ENCODE measurements around the gene PNPLA2. TPM values are rescaled to one million over a fixed set of nuclear protein-coding genes. Genes with fewer than 3 reads are reported as not detected.

Gene PNPLA2
- total and polyA plus RNA-seq, 2 of the 8 experiments (the other 6 are each of a cell fraction or from before 2014, with no cell fraction given) = 30.9 to 62.1 TPM

GRCh38 chr11:836274-836673, 17.6 kb downstream of the PNPLA2 start:
- no peak overlapping the region for H3K18ac ChIP-seq (ENCODE audit: extremely low read depth, low read length)
- H3K4ac ChIP-seq (replicated peaks; ENCODE audit: insufficient read length, low read depth, low read length) = no peak overlapping the region
- peaks cover 3 to 11% (median 11%) of the 10 kb centered on the region in 4 experiments; a peak in 6 of 7 replicates for H3K27me3 ChIP-seq (replicated peaks in 1 of 4; ENCODE audit: control insufficient read depth in 3 of 4, extremely low read depth in 1 of 4, insufficient read depth in 3 of 4, low read length in 3 of 4)
- no peak overlapping the region for H3K4me3 ChIP-seq (ENCODE audit: extremely low read depth in 1 of 4, insufficient read depth in 2 of 4, low read depth in 3 of 4, low read length in 4 of 4)
- no peak overlapping the region for H2BK5ac ChIP-seq (ENCODE audit: low read depth, low read length)
- no peak overlapping the region for H3K4me2 ChIP-seq (ENCODE audit: insufficient read depth in 1 of 2, low read depth in 2 of 2, low read length in 2 of 2)
- FAIRE-seq = no peak
- H3K23ac ChIP-seq (ENCODE audit: insufficient read length) = no peak overlapping the region
- no peak overlapping the region for H3K27ac ChIP-seq (ENCODE audit: low read depth, low read length)
- no peak overlapping the region for H2AFZ ChIP-seq (ENCODE audit: low read length)
- no peak overlapping the region for H3K9ac ChIP-seq (replicated peaks in 1 of 4; ENCODE audit: extremely low read depth in 1 of 4, low read depth in 3 of 4, low read length in 3 of 4)
- no peak for TF ChIP-seq HDAC6 (IDR thresholded peaks at IDR 0.05; ENCODE audit: low read depth, low read length)
- no peak for TF ChIP-seq GABPA (IDR thresholded peaks at IDR 0.05; ENCODE audit: borderline replicate concordance, insufficient read depth, low read length)
- no peak for TF ChIP-seq SP1 (IDR thresholded peaks at IDR 0.05; ENCODE audit: low read depth, low read length)
- no peak for TF ChIP-seq CHD2 (IDR thresholded peaks at IDR 0.05; ENCODE audit: low read length)
- no peak for TF ChIP-seq SAP30 (IDR thresholded peaks at IDR 0.05; ENCODE audit: insufficient read depth, insufficient replicate concordance, low read length)
- POLR2A ChIA-PET (ENCODE audit: partially characterized antibody) = interaction anchor here (0.9 to 53.0 kb wide), 4 partner anchors 6 to 59 kb away, joined by 4 to 1917 read pairs (median 1076); partner anchors contain the start of genes CD151, CEND1, CRACR2B and GATD1
- H3K79me2 ChIP-seq (ENCODE audit: control insufficient read depth in 1 of 2, insufficient read depth in 2 of 2, low read length in 2 of 2) = peaks cover 0 to 7% of the 10 kb centered on the region in 2 experiments; a peak in 2 of 4 replicates
- no peak overlapping the region for H3K14ac ChIP-seq (ENCODE audit: insufficient read length)
- CTCF ChIA-PET (ENCODE audit: partially characterized antibody) = interaction anchor here (1.1 to 2.9 kb wide), 3 partner anchors 12 to 62 kb away, joined by 3 to 10 read pairs (median 5); no protein-coding TSS in a partner anchor
- H2AK5ac ChIP-seq (ENCODE audit: low read depth, low read length) = no peak overlapping the region
- H2BK20ac ChIP-seq (ENCODE audit: low read length) = no peak overlapping the region
- 95% methylated on average over 13 of the region's 14 CpGs; no CpG with 5 or more reads in 1 of the 2 experiments for WGBS, 2 experiments (ENCODE audit: extremely low coverage in 1 of 2, insufficient coverage in 1 of 2, insufficient read length in 1 of 2, insufficient replicate concordance in 2 of 2, low coverage in 1 of 2, low lambda C conversion rate in 2 of 2, missing lambda C conversion rate in 1 of 2)
- no peak overlapping the region for H4K91ac ChIP-seq (replicated peaks; ENCODE audit: insufficient read length, low read length)
- H3K4me1 ChIP-seq (replicated peaks in 1 of 4; ENCODE audit: control insufficient read depth in 3 of 4, insufficient read depth in 4 of 4, low read length in 3 of 4) = peaks cover 0 to 32% (median 26%) of the 10 kb centered on the region in 4 experiments; a peak in 6 of 7 replicates
- H4K8ac ChIP-seq (ENCODE audit: extremely low read depth, insufficient read depth, low read length) = no peak overlapping the region
- no peak overlapping the region for H4K5ac ChIP-seq (ENCODE audit: insufficient read length, low read depth, low read length)
- no peak for DNase-seq (ENCODE audit: low read depth in 1 of 2, low spot score in 2 of 2)
- peaks cover 5 to 42% of the 10 kb centered on the region in 2 experiments for H4K20me1 ChIP-seq (replicated peaks in 1 of 2; ENCODE audit: control insufficient read depth in 1 of 2, insufficient read depth in 2 of 2, low read length in 2 of 2)
- H3K79me1 ChIP-seq (ENCODE audit: low read depth, low read length) = peaks cover 9% of the 10 kb centered on the region; the same call in 1 of the 2 replicates
- no peak overlapping the region for H3K56ac ChIP-seq (replicated peaks; ENCODE audit: insufficient read length, low read depth, low read length)
- no peaks in the 10 kb centered on the region for H3K9me3 ChIP-seq (ENCODE audit: insufficient read depth in 2 of 2, low read depth in 1 of 2, low read length in 1 of 2)
- H2BK15ac ChIP-seq (ENCODE audit: low read length) = no peak overlapping the region
- H2BK12ac ChIP-seq (ENCODE audit: low read depth, low read length) = no peak overlapping the region
- peaks cover 14% of the 10 kb centered on the region; the same call in 1 of the 2 replicates for H3K23me2 ChIP-seq (ENCODE audit: low read depth, low read length)
- H3K36me3 ChIP-seq (ENCODE audit: control insufficient read depth in 2 of 4, insufficient read depth in 4 of 4, low read length in 3 of 4) = peaks cover 10 to 30% (median 24%) of the 10 kb centered on the region in 4 experiments; a peak in 7 of 8 replicates
- no peak overlapping the region for H2BK120ac ChIP-seq (replicated peaks; ENCODE audit: low read depth, low read length)

Data from H1 (cell line).